Measurements from ENCODE around the gene IER5L.

DNA sequence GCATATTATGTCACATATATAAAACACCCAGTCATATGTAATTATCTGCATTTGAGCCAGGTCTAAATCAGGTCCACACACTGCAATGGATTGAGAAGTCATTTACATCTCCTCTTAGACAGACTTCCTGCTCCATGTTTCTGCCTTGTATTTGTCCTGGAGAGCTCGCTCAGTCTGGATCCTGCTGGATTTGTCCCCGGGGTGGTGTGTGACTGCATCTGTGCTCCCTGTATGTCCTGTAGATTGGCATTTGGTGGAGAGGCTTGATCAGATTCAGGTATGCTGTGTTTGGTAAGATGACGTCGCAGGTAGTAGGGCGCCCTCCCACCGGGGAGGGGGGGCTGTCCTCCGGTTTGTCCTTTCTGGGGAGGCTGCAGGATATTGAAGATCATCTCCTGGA is 33.6 kb upstream of the IER5L start:
- TF ChIP-seq CTCF (IDR thresholded peaks at IDR 0.05): no peak
- TF ChIP-seq POLR2AphosphoS5 (IDR thresholded peaks at IDR 0.05): no peak
- TF ChIP-seq EP300 (IDR thresholded peaks at IDR 0.05): no peak
